ENCODE measurements around the gene VPS35L. TPM values are rescaled to one million over a fixed set of nuclear protein-coding genes. Genes with fewer than 3 reads are reported as not detected.
A peak's percentile ranks its signal among the peaks of the same experiment; 100 is the strongest.

The VPS35L gene
- total RNA-seq, 1 donor from 2014 or later: 19.4 TPM

- ATAC-seq (ENCODE audit: poor library complexity): no peak
- DNase-seq: no peak
- intact Hi-C loops (cut with DNase I): no loop called here
Observed at GRCh38 chr16:19699472-19699871, 144.0 kb downstream of the VPS35L start.

- intact Hi-C loops (cut with DNase I): loop anchor here (5.0 kb wide), 1 partner anchor 33 kb away; no protein-coding TSS in a partner anchor
- no peak for DNase-seq
- no peak for ATAC-seq (ENCODE audit: poor library complexity)
Observed at GRCh38 chr16:19700319-19700781, 144.8 kb downstream of the VPS35L start.

- ATAC-seq (ENCODE audit: poor library complexity) (no peak), DNase-seq (no peak)
- intact Hi-C loops (cut with DNase I): loop anchor here (5.0 kb wide), 1 partner anchor 34 kb away; no protein-coding TSS in a partner anchor
Observed at GRCh38 chr16:19701091-19701490, 145.6 kb downstream of the VPS35L start.

- intact Hi-C loops (cut with DNase I): loop anchor here (5.0 kb wide), 1 partner anchor 36 kb away; no protein-coding TSS in a partner anchor
- DNase-seq (no peak), ATAC-seq (ENCODE audit: poor library complexity) (no peak)
Observed at GRCh38 chr16:19703172-19703889, 147.8 kb downstream of the VPS35L start.

- no peak for DNase-seq
- intact Hi-C loops (cut with DNase I): loop anchor here (5.0 kb wide), 1 partner anchor 37 kb away; no protein-coding TSS in a partner anchor
- ATAC-seq (ENCODE audit: poor library complexity): peak; percentile 31
Observed at GRCh38 chr16:19704321-19705145, 149.0 kb downstream of the VPS35L start.

GRCh38 chr16:19705146-19705501, 149.6 kb downstream of the VPS35L start:
- intact Hi-C loops (cut with DNase I): no loop called here
- DNase-seq: no peak
- ATAC-seq (ENCODE audit: poor library complexity): no peak

- intact Hi-C loops (cut with DNase I): no loop called here
- ATAC-seq (ENCODE audit: poor library complexity) (no peak), DNase-seq (no peak)
Observed at GRCh38 chr16:19705843-19706242, 150.3 kb downstream of the VPS35L start.

GRCh38 chr16:19706846-19707245, 151.3 kb downstream of the VPS35L start:
- intact Hi-C loops (cut with DNase I): no loop called here
- ATAC-seq (ENCODE audit: poor library complexity) (no peak), DNase-seq (no peak)

GRCh38 chr16:19707569-19708295, 152.2 kb downstream of the VPS35L start:
- intact Hi-C loops (cut with DNase I): no loop called here
- no peak for ATAC-seq (ENCODE audit: poor library complexity)
- no peak for DNase-seq

- intact Hi-C loops (cut with DNase I): no loop called here
- DNase-seq (no peak), ATAC-seq (ENCODE audit: poor library complexity) (no peak)
Observed at GRCh38 chr16:19708296-19709205, 153.0 kb downstream of the VPS35L start.

- DNase-seq: no peak
- ATAC-seq (ENCODE audit: poor library complexity): no peak
- intact Hi-C loops (cut with DNase I): no loop called here
Observed at GRCh38 chr16:19709381-19710136, 154.1 kb downstream of the VPS35L start.

GRCh38 chr16:19710191-19710908, 154.8 kb downstream of the VPS35L start:
- intact Hi-C loops (cut with DNase I): no loop called here
- ATAC-seq (ENCODE audit: poor library complexity): peak; percentile 48
- no peak for DNase-seq

GRCh38 chr16:19710991-19711545, 155.6 kb downstream of the VPS35L start:
- DNase-seq: no peak
- ATAC-seq (ENCODE audit: poor library complexity): no peak
- intact Hi-C loops (cut with DNase I): no loop called here

- intact Hi-C loops (cut with DNase I): no loop called here
- DNase-seq (no peak), ATAC-seq (ENCODE audit: poor library complexity) (no peak)
Observed at GRCh38 chr16:19711643-19712042, 156.1 kb downstream of the VPS35L start.

GRCh38 chr16:19712418-19713058, 157.0 kb downstream of the VPS35L start:
- intact Hi-C loops (cut with DNase I): no loop called here
- ATAC-seq (ENCODE audit: poor library complexity): no peak
- no peak for DNase-seq

GRCh38 chr16:19713697-19714096, 158.2 kb downstream of the VPS35L start:
- DNase-seq: no peak
- no peak for ATAC-seq (ENCODE audit: poor library complexity)
- intact Hi-C loops (cut with DNase I): no loop called here
